Measurements from ENCODE around the gene SRGAP3.

The SRGAP3 gene

DNA sequence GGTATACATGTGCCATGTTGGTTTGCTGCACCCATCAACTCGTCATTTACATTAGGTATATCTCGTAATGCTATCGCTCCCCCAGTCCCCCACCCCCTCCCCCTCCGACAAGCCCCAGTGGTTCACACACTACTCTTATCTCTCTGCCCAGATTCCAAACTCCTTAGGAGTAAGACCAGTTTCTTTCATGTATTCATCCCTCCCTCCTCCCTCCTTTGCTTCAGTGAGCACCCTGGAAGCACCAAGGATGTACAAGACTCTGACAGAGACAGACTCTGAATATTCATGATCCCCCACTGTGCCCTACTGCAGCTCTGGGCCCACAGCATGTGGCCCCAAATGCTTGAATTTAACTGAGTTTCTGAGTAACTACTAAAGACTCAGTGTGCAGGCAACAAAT is 172.4 kb downstream of the SRGAP3 start:
- H3K27ac ChIP-seq = no peak overlapping the region
- TF ChIP-seq ZFX (IDR thresholded peaks at IDR 0.05; ENCODE audit: borderline replicate concordance) = no peak
- TF ChIP-seq, protein P1, sequence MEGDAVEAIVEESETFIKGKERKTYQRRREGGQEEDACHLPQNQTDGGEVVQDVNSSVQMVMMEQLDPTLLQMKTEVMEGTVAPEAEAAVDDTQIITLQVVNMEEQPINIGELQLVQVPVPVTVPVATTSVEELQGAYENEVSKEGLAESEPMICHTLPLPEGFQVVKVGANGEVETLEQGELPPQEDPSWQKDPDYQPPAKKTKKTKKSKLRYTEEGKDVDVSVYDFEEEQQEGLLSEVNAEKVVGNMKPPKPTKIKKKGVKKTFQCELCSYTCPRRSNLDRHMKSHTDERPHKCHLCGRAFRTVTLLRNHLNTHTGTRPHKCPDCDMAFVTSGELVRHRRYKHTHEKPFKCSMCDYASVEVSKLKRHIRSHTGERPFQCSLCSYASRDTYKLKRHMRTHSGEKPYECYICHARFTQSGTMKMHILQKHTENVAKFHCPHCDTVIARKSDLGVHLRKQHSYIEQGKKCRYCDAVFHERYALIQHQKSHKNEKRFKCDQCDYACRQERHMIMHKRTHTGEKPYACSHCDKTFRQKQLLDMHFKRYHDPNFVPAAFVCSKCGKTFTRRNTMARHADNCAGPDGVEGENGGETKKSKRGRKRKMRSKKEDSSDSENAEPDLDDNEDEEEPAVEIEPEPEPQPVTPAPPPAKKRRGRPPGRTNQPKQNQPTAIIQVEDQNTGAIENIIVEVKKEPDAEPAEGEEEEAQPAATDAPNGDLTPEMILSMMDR (IDR thresholded peaks at IDR 0.05) = no peak

DNA sequence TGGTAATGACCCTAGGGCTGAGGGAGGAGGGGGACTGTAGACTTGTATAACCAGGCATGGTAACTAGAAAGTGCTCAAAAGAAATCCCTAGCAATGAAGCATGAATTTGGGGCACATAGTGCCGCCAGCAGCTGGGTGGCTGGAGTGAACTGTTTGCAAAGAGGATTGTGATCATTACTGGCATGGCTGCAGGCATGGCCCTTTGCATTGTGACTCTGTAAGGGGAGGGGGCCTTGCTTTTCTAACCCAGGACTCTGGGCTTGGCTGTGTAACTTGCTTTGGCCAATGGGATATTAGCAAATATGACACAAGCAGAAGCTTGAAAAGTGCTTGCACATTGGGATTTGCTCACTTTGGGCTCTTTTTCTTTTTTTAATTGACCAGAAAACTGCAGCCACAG is 173.7 kb downstream of the SRGAP3 start:
- no peak for TF ChIP-seq ZFX (IDR thresholded peaks at IDR 0.05; ENCODE audit: borderline replicate concordance)
- TF ChIP-seq, protein P1 (IDR thresholded peaks at IDR 0.05) = no peak
- H3K27ac ChIP-seq = no peak overlapping the region

DNA sequence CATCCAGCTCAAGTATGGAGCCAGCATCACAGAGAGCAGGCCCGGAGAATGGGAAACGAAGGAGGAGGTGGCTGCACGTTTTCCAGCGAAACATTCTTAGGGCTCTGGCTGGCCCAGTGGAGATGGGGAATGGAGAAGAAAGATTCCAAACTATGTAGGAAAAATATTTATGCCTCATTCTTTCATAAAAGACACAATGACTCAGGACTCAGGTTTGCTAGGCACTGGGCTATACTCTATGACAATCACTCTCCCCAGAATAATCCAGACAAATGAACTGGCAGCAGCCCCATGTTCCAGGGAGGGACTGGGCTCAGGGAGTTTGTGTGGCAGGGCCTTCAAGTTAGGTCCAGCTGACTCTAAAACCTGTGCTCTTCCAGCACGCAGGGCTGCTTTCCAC is 175.4 kb downstream of the SRGAP3 start:
- H3K27ac ChIP-seq = no peak overlapping the region
- TF ChIP-seq, protein P1 (IDR thresholded peaks at IDR 0.05) = no peak
- TF ChIP-seq ZFX (IDR thresholded peaks at IDR 0.05; ENCODE audit: borderline replicate concordance) = no peak

DNA sequence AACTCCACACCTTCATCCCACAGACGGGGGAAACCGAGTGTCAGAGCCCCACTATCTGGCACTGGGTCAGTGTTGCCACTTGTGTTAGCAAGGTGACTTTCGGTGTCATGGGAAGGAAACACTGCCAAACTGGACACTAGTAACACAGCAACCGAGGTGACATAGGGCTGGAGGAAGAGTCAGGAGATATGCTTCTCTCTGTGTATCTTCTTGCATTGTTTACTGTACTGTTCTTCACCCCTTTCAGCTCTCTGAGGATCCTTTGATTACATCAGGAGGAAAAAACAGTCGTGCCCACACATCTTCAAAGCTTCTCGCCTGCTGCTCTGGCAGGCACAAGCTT is 176.8 kb downstream of the SRGAP3 start:
- no peak overlapping the region for H3K27ac ChIP-seq
- TF ChIP-seq, protein P1 (IDR thresholded peaks at IDR 0.05) = no peak
- TF ChIP-seq ZFX (IDR thresholded peaks at IDR 0.05; ENCODE audit: borderline replicate concordance) = no peak

DNA sequence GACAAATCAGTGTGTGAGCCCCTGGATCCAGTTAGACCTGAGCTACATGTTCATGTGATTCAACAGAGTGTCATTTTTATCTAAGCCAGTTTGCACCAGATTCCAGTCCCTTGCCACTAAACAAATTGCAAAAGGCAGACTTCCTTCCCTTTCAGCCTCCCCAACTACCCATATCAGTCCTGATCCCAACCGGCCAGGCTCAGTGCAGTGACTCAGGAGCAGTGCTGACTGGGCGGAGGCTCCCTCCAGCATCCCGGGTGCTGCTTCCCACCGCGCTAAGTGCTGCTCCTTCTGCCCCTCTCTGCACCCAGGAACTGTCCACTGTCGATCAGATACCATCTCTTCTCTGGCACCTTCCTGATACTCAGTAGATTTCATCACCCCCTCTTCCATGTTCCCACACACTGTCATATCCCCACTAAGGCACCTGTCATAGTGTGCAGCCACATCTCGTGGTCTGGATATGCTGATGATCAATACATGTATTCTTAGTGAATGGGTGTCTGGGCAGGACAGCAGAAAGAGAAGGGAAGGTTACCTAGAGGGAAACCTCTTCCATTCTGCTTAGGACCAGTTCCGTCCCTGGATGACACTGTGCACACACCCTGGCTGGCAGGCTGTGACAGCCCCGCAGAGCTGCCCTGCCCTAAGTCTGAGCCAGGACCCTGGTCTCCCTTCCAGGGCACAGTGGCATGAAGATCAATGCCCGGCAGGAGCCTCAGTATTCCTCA is 177.3 kb downstream of the SRGAP3 start:
- H3K27ac ChIP-seq = no peak overlapping the region
- TF ChIP-seq, protein P1 (IDR thresholded peaks at IDR 0.05) = no peak
- no peak for TF ChIP-seq ZFX (IDR thresholded peaks at IDR 0.05; ENCODE audit: borderline replicate concordance)

DNA sequence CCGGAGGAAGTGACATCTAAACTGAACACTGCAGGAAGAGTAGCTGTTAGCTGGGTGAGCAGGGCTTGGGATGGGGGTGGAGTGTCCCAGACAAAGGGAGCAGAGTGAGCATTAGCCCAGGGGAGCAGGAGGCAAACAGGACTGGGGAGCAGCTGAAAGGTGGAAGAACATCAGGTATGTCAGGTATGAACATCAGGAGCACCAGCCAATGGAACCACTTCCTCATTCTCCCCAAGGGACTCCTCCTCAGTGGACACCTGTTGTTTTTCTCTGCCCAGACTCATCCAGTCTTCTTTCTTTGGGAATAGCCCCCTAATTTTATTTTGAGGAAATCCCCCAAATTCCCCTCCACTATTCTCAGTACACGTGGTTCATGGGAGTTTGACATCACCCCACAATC is 178.5 kb downstream of the SRGAP3 start:
- no peak overlapping the region for H3K27ac ChIP-seq
- TF ChIP-seq, protein P1 (IDR thresholded peaks at IDR 0.05) = no peak
- TF ChIP-seq ZFX (IDR thresholded peaks at IDR 0.05; ENCODE audit: borderline replicate concordance) = no peak

DNA sequence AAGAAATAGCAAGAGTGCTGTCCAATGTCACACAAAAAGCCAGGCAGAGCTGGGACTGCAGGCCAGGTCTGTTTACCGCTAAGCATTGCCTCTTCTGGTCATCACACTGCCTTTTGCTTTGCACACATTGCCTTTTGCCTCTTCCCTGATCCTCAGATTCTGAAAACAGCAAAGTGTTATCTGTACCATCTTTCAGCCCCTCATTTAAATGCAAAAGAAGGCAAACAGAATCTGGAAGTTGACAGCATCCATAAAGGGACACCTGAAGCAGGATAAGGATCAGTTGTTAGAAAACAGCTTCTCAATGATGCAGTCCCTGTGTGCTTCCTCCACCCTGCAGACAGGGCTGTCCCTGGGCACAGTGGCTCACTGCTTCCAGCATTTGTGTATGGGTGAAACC is 179.5 kb downstream of the SRGAP3 start:
- no peak overlapping the region for H3K27ac ChIP-seq
- TF ChIP-seq ZFX (IDR thresholded peaks at IDR 0.05; ENCODE audit: borderline replicate concordance) = no peak
- TF ChIP-seq, protein P1 (IDR thresholded peaks at IDR 0.05) = no peak
